Neuronal stem cell (in vitro differentiated cells): Measurements from ENCODE around the gene C10orf71.

Source experiments
- DNase-seq: peaks from one replicate; pipeline ENCODE4 v3.0.0-alpha.2; 2013; ENCODE audit warnings: low spot score
- H2AFZ ChIP-seq: one replicate; pipeline ENCODE4 v1.6.1; 2013; ENCODE audit warnings: mild to moderate bottlenecking, low read length, inconsistent platforms
- H2AK5ac ChIP-seq: 2 replicates; pipeline ENCODE4 v1.6.1; 2013; ENCODE audit warnings: low read depth, mild to moderate bottlenecking, inconsistent platforms, low read length, moderate library complexity, mixed read lengths
- H2BK120ac ChIP-seq: 2 replicates; pipeline ENCODE4 v1.6.1; 2013; ENCODE audit warnings: low read depth, mild to moderate bottlenecking, inconsistent platforms, low read length, moderate library complexity, mixed read lengths
- H2BK12ac ChIP-seq: one replicate; pipeline ENCODE4 v1.6.1; 2013; ENCODE audit warnings: low read length, inconsistent platforms
- H2BK15ac ChIP-seq: 2 replicates; pipeline ENCODE4 v1.6.1; 2013; ENCODE audit warnings: mild to moderate bottlenecking, low read length, inconsistent platforms, mixed read lengths
- H2BK5ac ChIP-seq: one replicate; pipeline ENCODE4 v1.6.1; 2013; ENCODE audit warnings: inconsistent platforms, mild to moderate bottlenecking, low read length, moderate library complexity
- H3K14ac ChIP-seq: one replicate; pipeline ENCODE4 v1.6.1; 2013; ENCODE audit warnings: low read length, inconsistent platforms
- H3K18ac ChIP-seq: 2 replicates; pipeline ENCODE4 v1.6.1; 2013; ENCODE audit warnings: low read length, inconsistent platforms
- H3K23ac ChIP-seq: 2 replicates; pipeline ENCODE4 v1.6.1; 2013; ENCODE audit warnings: low read depth, mild to moderate bottlenecking, mixed read lengths, low read length, inconsistent platforms; ENCODE audit not compliant: poor library complexity
- H3K27ac ChIP-seq: replicated peaks from 3 replicates; pipeline ENCODE4 v1.5.1; 2013; ENCODE audit warnings: low read length, inconsistent platforms
- H3K27me3 ChIP-seq, 3 experiments: 2 replicates each; pipeline ENCODE4 v1.6.1; 2013; ENCODE audit warnings: low read length in 3 of 3, mild to moderate bottlenecking in 2 of 3, inconsistent platforms in 1 of 3, low read depth in 1 of 3, mixed read lengths in 1 of 3, moderate library complexity in 1 of 3; ENCODE audit not compliant: control insufficient read depth in 3 of 3, insufficient read depth in 3 of 3
- H3K36me3 ChIP-seq, 2 donors: replicated peaks in 1 of 2; 2 replicates each; pipeline ENCODE4 v1.6.1; 2013; ENCODE audit warnings: low read length in 2 of 2; ENCODE audit not compliant: control insufficient read depth in 2 of 2, insufficient read depth in 2 of 2
- H3K4ac ChIP-seq: 2 replicates; pipeline ENCODE4 v1.6.1; 2013; ENCODE audit warnings: inconsistent platforms, mild to moderate bottlenecking, low read length, moderate library complexity
- H3K4me1 ChIP-seq, 2 donors: 1 replicate in 1 of 2; 2 replicates in 1 of 2; pipeline ENCODE4 v1.6.1; 2013; ENCODE audit warnings: low read length in 2 of 2, low read depth in 1 of 2; ENCODE audit not compliant: control insufficient read depth in 2 of 2, insufficient read depth in 1 of 2
- H3K4me2 ChIP-seq: one replicate; pipeline ENCODE4 v1.6.1; 2013; ENCODE audit warnings: mild to moderate bottlenecking, low read length, inconsistent platforms; ENCODE audit not compliant: insufficient read depth, poor library complexity, severe bottlenecking
- H3K4me3 ChIP-seq, 2 donors: 2 replicates each; pipeline ENCODE4 v1.5.1; 2013; ENCODE audit warnings: low read length in 2 of 2, mild to moderate bottlenecking in 2 of 2, inconsistent platforms in 1 of 2, moderate library complexity in 1 of 2
- H3K79me1 ChIP-seq: one replicate; pipeline ENCODE4 v1.6.1; 2013; ENCODE audit warnings: low read depth, mild to moderate bottlenecking, inconsistent platforms, low read length, moderate library complexity
- H3K9ac ChIP-seq: one replicate; pipeline ENCODE4 v1.6.1; 2013; ENCODE audit warnings: mild to moderate bottlenecking, low read depth, low read length, inconsistent platforms; ENCODE audit not compliant: poor library complexity
- H3K9me3 ChIP-seq, 2 donors: replicated peaks in 1 of 2; 2 replicates each; pipeline versions ENCODE3 to v1.6.1; 2013; ENCODE audit warnings: low read length in 2 of 2, mild to moderate bottlenecking in 2 of 2, inconsistent platforms in 1 of 2, low read depth in 1 of 2, mixed read lengths in 1 of 2, moderate library complexity in 1 of 2; ENCODE audit not compliant: control insufficient read depth in 2 of 2, insufficient read depth in 1 of 2
- H4K8ac ChIP-seq: one replicate; pipeline ENCODE4 v1.6.1; 2013; ENCODE audit warnings: low read depth, mild to moderate bottlenecking, inconsistent platforms, low read length, moderate library complexity
- H4K91ac ChIP-seq: one replicate; pipeline ENCODE4 v1.6.1; 2013; ENCODE audit warnings: low read length, low read depth, mild to moderate bottlenecking, inconsistent platforms; ENCODE audit not compliant: poor library complexity
- WGBS, 2 donors: extraction: QIAGEN DNeasy Blood & Tissue Kit; methylation state at CpG; one replicate each; pipeline ENCODE4 v1.1.7; 2013; ENCODE audit warnings: missing lambda C conversion rate in 2 of 2, mixed read lengths in 1 of 2; ENCODE audit not compliant: insufficient read length in 2 of 2, insufficient replicate concordance in 1 of 2; ENCODE audit errors: extremely low coverage in 2 of 2; 5-methylcytosine and 5-hydroxymethylcytosine counted together

The C10orf71 gene

DNA sequence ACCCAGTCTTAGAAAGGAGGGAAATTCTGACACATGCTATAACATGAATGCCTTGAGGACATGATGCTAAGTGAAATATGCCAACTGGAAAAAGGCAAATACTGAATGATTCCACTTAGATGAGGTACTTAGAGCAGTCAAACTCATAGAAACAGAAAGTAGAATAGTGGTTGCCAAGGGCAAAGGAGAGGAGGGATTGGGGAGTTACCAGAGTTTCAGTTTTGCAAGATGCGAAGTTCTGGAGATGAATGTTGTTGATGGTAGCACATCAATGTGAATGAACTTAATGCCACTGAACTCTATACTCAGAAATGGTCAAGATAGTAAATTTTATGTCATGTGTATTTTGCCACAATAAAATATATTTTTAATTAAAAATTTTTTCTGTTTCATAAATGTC is 58.0 kb downstream of the C10orf71 start:
- no peak overlapping the region for H3K4ac ChIP-seq
- H2AK5ac ChIP-seq: no peak overlapping the region
- H3K9me3 ChIP-seq: no peaks in the 10 kb centered on the region
- H2AFZ ChIP-seq: no peak overlapping the region
- no peak overlapping the region for H3K4me3 ChIP-seq
- H3K4me1 ChIP-seq: peaks cover 0 to 3% of the 10 kb centered on the region in 2 donors
- no peak overlapping the region for H2BK12ac ChIP-seq
- no peak overlapping the region for H3K9ac ChIP-seq
- no peak overlapping the region for H4K8ac ChIP-seq
- no peaks in the 10 kb centered on the region for H3K27me3 ChIP-seq
- H3K27ac ChIP-seq: no peak overlapping the region
- WGBS, 2 donors: no CpG with 5 or more reads among the region's 1 CpG
- DNase-seq: no peak
- no peak overlapping the region for H3K23ac ChIP-seq
- no peak overlapping the region for H2BK5ac ChIP-seq
- no peaks in the 10 kb centered on the region for H3K79me1 ChIP-seq
- H2BK120ac ChIP-seq: no peak overlapping the region
- no peak overlapping the region for H3K4me2 ChIP-seq
- H4K91ac ChIP-seq: no peak overlapping the region
- H3K14ac ChIP-seq: no peak overlapping the region
- H3K18ac ChIP-seq: no peak overlapping the region
- no peaks in the 10 kb centered on the region for H3K36me3 ChIP-seq
- H2BK15ac ChIP-seq: no peak overlapping the region

DNA sequence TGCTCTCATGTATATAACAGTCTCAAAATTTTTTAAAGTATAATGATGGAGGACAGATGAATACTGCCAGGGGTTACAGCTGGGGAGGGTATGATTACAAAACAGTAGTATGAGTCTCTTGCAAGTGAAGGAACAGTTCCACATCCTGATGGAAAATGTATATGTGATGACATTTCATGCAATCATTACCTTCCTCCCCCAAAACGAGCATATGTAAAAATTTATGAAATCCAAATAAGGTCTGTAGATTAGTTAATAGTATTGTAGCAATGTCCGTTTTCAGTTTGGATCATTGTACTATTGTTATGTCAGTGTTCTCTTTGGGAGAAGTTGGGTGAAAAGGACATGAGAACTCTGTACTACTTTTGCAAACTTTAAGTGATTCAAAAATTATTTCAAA is 58.9 kb downstream of the C10orf71 start:
- Histone ChIP-seq H3K23ac (no peak overlapping the region), H4K91ac (no peak overlapping the region), H2BK5ac (no peak overlapping the region), H2AFZ (no peak overlapping the region), H3K14ac (no peak overlapping the region), H3K4me1 (peaks cover 0 to 3% of the 10 kb centered on the region in 2 donors), H3K4me3 (no peak overlapping the region), H3K4me2 (no peak overlapping the region), H3K18ac (no peak overlapping the region), H3K4ac (no peak overlapping the region), H3K9me3 (no peaks in the 10 kb centered on the region), H3K36me3 (no peaks in the 10 kb centered on the region), H2BK12ac (no peak overlapping the region), H3K9ac (no peak overlapping the region), H2BK15ac (no peak overlapping the region), H4K8ac (no peak overlapping the region), H3K27me3 (no peaks in the 10 kb centered on the region), H2AK5ac (no peak overlapping the region), H3K79me1 (no peaks in the 10 kb centered on the region), H3K27ac (no peak overlapping the region), H2BK120ac (no peak overlapping the region)
- no peak for DNase-seq
- no CpG with 5 or more reads among the region's 2 CpGs for WGBS, 2 donors

DNA sequence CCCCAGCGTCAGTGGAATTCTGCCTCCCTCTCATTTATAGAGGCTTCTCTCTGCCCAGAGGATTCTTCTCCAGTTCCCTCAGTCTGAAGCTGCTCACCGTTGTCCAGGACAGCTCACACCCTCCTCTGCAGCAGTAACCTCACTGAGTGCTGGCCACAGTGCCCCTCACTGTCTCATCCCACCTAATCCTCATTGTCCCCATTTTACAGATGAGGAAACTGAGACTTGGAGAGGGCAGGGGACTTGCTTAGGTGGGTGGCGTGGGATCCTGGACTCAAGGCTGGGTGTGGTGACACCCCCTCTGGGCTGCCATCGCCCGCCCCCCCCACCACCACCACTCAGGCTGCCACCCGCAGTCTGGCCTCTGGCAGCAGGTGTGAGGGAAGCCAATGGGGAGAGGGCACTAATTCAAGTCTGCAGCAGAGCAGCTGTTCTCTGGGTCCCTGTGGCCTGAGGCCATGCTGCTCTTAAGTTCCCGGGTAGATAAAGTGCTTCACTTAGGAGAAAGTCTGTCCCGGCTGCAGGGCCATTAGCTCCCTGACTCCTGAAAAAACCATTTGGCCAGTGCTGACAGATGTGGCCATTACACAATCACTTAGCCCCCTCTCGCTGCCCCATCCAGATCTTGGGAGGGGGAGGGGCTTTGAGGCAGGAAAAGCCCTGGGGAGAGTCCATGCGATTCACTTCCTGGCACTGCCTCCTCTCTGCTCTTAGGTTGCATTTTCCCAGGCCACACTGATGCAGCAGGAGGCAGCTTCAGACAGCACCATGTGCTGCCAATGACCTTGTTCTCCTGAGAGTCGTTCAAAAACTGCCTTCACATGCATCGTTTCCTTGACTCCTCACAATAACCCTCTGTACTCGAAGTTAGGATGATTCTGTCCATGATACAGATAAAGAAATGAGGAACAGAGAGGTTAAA is 60.6 kb downstream of the C10orf71 start:
- Histone ChIP-seq H2BK120ac (no peak overlapping the region), H4K8ac (no peak overlapping the region), H3K79me1 (no peaks in the 10 kb centered on the region), H4K91ac (no peak overlapping the region), H3K9me3 (no peaks in the 10 kb centered on the region), H3K9ac (no peak overlapping the region), H2AK5ac (no peak overlapping the region), H3K14ac (no peak overlapping the region), H3K4me1 (peaks cover 0 to 3% of the 10 kb centered on the region in 2 donors), H3K27ac (no peak overlapping the region), H2AFZ (no peak overlapping the region), H3K36me3 (no peaks in the 10 kb centered on the region), H3K4me2 (no peak overlapping the region), H3K27me3 (no peaks in the 10 kb centered on the region), H3K23ac (no peak overlapping the region), H3K18ac (no peak overlapping the region), H3K4me3 (no peak overlapping the region), H2BK15ac (no peak overlapping the region), H2BK5ac (no peak overlapping the region), H3K4ac (no peak overlapping the region), H2BK12ac (no peak overlapping the region)
- DNase-seq: no peak
- no CpG with 5 or more reads among the region's 13 CpGs for WGBS, 2 donors

DNA sequence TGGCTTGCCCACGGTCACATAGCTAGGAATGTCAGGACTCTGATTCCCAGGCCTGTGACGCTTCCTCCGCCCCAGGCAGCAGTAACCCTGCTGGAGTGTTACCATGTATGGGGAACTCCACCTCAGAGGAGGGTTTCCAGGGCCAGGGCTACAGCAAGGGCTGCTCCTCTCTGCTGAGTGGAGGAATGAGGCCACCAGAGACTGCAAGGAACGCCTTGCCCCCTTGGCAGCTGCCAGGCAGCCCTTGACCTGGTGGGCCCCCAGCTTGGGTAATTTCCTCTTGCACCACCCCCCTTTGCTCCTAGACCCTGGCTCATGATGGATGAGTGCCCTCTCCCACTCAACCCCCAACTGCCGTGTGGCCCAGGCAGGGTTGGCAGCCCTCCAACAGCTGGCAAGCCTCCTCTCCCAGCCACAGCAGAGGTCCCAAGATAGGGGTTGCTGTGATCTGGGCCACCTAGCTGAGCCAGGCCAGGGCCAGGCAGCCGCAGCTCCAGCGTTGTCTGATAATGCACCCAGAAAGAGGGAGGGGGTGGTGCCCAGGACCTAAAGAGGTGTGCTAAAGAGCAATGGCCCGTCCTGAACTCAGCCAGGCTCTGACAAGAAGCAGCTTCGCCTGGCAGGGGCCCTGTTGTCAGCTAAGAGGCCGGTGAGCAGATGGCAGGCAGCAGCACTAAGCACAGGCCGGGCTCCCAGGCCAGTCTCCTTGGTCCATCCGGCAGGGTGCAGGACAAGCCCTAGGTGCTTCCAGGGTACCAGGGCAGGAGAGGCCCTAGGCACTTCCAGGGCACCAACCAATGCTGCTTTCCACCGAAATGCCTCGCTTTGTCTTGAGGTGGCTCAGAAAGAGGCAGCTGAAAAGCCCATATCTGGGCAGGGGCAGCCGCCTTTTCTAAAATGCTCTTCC is 61.6 kb downstream of the C10orf71 start:
- peak overlapping the region; percentile 52 for H3K18ac ChIP-seq
- peak overlapping the region; percentile 30 for H2BK5ac ChIP-seq
- H2BK120ac ChIP-seq: no peak overlapping the region
- H3K9ac ChIP-seq: no peak overlapping the region
- H3K14ac ChIP-seq: no peak overlapping the region
- H3K4me2 ChIP-seq: no peak overlapping the region
- H3K9me3 ChIP-seq: no peaks in the 10 kb centered on the region
- no peaks in the 10 kb centered on the region for H3K36me3 ChIP-seq
- H2BK15ac ChIP-seq: no peak overlapping the region
- no peaks in the 10 kb centered on the region for H3K79me1 ChIP-seq
- no peak overlapping the region for H3K23ac ChIP-seq
- H2AK5ac ChIP-seq: no peak overlapping the region
- H3K27me3 ChIP-seq: no peaks in the 10 kb centered on the region
- H4K91ac ChIP-seq: no peak overlapping the region
- no peak overlapping the region for H3K4me3 ChIP-seq
- H2AFZ ChIP-seq: no peak overlapping the region
- H3K4me1 ChIP-seq: peaks cover 0 to 3% of the 10 kb centered on the region in 2 donors
- H2BK12ac ChIP-seq: no peak overlapping the region
- no peak for DNase-seq
- H3K27ac ChIP-seq: no peak overlapping the region
- H4K8ac ChIP-seq: no peak overlapping the region
- WGBS, 2 donors: no CpG with 5 or more reads among the region's 15 CpGs
- no peak overlapping the region for H3K4ac ChIP-seq
